GM19455 (cell line): ENCODE measurements around the gene PBXIP1.
"Not testable (repeated sequence)": the region's sequence is repeated elsewhere in the genome, so short reads cannot be mapped to it uniquely, and the experiment has no call there.

Experiments
- ATAC-seq: cut with Tn5 transposase; IDR thresholded peaks from one replicate; pipeline ENCODE4 v1.9.1; 2021; ENCODE audit not compliant: unreplicated experiment

PBXIP1 gene

DNA sequence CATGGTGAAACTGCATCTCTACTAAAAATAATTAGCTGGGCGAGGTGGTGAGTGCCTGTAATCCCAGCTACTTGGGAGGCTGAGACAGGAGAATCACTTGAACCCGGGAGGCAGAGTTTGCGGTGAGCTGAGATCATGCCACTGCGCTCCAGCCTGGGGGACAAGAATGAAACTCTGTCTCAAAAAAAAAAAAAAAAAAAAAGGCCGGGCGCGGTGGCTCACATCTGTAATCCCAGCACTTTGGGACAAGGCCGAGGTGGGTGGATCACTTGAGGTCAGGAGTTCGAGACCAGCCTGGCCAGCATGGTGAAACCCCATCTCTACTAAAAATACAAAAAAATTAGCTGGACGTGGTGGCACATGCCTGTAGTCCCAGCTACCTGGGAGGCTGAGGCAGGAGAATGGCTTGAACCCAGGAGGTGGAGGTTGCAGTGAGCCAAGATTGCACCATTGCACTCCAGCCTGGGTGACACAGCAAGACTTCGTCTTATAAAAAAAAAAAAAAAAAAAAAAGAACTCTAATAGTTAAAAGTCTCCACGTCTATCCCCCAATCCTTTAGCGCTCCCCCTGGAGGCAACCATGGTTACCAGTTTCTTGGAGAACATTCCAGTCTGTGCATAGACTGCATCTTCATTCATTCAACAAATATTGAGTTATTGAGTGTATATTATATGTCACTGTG is 39.5 kb upstream of the PBXIP1 start:
- ATAC-seq: not testable (repeated sequence)

- no peak for ATAC-seq
These were observed 38.7 kb upstream of the PBXIP1 start for GRCh38 chr1:154994591-154994990.

GRCh38 chr1:154994269-154994587 is 38.3 kb upstream of the PBXIP1 start:
- ATAC-seq: no peak

- no peak for ATAC-seq
These were observed 37.8 kb upstream of the PBXIP1 start, which contains the start of gene LENEP for GRCh38 chr1:154993572-154994268. Gene LENEP (plus strand): TSS chr1:154993586. CDS start chr1:154993608, 22 bp downstream.

GRCh38 chr1:154992721-154993571 is 37.0 kb upstream of the PBXIP1 start:
- no peak for ATAC-seq

GRCh38 chr1:154990276-154990675 is 34.4 kb upstream of the PBXIP1 start:
- no peak for ATAC-seq

DNA sequence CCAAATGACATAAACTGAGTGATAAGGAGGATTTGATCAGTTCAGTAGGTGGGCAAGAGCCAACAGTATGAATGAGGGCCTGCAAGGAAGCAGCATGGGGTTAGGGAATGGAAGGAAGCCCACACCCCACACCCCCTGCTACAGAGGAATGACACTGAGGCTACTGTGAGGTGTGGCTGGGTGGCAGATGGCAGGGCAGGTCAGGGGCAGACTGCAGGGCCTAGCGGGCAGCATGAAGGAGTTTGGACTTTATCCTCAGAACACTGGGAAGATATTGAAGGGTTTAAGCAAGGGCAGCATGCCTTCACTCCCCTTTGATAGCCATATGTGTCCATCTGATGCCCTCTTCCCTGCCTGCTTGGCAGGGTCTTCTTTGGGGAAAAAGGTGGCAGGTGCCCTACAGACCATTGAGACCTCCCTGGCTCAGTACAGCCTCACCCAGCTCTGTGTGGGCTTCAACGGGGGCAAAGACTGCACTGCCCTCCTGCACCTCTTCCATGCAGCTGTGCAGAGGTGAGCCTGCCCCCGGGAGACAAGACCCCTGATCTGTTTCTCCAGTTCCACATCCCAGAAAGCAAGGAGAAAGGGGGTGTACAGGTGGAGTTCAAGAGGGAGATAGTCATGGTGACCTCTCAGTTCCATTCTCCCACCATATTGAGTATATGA is 33.4 kb upstream of the PBXIP1 start:
- no peak for ATAC-seq

DNA sequence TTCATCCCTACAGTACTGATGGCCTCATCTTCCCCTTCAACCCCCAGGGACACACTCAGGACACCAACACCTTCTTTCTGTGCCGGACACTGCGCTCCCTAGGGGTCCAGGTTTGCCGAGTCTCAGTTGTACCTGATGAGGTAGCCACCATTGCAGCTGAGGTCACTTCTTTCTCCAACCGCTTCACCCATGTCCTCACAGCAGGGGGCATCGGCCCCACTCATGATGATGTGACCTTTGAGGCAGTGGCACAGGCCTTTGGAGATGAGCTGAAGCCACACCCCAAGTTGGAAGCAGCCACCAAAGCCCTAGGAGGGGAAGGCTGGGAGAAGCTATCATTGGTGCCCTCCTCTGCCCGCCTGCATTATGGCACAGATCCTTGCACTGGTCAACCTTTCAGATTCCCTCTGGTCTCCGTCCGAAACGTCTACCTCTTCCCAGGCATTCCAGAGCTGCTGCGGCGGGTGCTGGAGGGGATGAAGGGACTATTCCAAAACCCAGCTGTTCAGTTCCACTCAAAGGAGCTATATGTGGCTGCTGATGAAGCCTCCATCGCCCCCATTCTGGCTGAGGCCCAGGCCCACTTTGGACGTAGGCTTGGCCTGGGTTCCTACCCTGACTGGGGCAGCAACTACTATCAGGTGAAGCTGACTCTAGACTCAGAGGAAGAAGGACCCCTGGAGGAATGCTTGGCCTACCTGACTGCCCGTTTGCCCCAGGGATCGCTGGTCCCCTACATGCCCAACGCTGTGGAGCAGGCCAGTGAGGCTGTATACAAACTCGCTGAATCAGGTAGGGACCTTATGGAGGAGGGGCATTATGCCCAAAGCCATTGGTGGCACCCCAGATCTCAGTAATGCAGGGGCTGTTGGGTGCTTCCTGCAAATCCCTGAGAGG is 32.4 kb upstream of the PBXIP1 start:
- ATAC-seq: no peak

GRCh38 chr1:154987326-154987725 is 31.4 kb upstream of the PBXIP1 start:
- no peak for ATAC-seq

DNA sequence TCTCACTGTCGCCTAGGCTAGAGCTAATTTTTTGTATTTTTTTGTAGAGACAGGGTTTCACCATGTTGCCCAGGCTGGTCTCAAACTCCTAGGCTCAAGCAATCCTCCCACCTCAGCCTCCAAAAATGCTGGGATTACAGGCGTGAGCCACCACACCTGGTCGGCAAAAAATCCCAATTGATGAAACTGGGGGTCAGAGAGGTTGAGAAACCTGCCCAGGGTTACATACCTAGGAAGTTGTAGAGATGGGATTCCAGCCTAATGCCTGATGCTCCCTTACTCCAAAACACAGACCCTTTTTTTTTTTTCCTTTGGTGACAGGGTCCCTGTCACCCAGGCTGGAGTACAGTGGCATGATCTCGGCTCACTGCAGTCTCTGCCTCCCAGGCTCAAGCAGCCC is 30.8 kb upstream of the PBXIP1 start:
- not testable (repeated sequence) for ATAC-seq

DNA sequence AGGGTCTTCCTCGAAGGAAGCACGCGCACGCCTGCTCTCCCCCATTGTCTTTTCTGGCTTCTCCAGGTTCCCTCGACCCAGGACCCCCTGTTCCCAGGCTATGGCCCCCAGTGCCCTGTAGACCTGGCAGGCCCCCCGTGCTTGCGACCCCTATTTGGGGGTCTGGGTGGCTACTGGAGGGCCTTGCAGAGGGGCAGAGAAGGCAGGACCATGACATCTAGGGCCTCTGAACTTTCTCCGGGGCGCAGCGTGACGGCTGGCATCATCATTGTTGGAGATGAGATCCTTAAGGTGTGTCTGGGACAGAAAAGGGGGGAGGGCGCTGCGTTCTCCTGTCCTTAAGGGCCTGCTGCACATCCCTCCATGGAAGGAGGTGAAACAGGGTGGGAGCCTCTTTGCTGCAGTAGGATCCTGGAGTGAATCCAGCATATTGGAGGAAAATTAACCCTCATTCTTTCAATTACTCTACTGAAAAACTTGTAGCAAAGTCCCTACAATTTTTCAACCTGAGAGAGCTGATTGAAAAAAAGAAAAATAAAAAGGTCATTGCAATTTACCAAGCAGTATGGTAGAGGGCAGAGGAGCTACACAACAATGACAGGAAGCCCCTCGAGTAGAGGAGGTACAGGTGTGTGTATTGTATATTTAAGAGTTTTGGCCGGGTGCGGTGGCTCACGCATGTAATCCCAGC is 28.0 kb upstream of the PBXIP1 start:
- ATAC-seq: no peak

DNA sequence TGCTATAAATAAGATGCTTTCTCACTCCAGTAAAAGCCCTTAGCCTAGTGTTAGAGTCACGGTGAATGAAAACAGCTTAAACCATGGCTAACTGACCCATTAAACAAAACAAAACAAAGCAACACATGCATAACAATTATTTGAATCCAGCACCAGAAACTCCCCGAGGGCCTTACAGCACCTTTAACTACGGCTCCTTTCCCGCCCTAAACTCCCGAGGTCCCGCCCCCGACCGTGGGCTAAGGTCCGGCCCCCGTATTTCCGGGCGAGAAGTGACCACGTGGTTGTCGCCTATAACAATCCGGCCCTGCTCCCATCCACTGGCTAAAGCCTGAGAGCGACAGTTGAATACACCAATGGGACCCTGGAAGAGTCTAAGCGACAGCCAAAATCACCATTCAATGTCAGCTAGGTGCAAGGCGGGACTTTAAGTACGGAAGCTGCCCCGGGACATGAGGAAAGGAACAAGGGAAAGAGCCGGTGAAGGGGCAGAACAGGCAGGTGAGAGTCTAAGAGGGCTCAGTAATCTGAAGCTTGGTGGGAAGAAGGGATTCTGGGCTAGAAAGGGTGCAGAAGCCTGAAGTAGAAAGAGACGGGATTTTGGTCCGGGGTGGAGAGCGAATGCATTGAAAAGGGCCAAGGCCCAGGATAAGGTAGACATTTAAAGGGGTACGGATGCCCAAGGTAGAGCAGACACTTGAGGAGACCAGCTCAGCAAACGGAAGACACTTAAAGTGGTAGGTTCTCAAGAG is 27.2 kb upstream of the PBXIP1 start, which contains the start of gene FLAD1:
Gene FLAD1, plus strand, starts transcription at position 448 of the 752 bp plus-strand sequence. CDS start 351 bp downstream, outside the sequence.
- peak; percentile 97 for ATAC-seq

DNA sequence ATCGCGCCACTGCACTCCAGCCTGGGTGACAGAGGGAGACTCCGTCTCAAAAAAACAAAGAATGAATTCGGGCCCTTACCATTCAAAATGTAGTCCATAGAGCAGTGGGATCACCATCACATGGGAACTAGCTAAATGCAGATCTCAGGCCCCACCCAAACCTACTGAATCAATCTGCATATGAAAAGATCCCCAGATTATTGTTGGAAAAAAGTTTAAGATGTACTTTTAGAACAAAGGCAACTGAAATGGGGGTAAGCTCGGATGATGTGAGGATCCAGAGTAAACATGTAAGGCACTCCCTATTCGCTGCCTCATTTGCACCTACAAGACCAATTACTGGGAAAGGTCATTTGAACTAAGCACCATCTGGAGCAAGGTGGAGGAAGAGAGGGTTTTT is 26.4 kb upstream of the PBXIP1 start:
- ATAC-seq: no peak

DNA sequence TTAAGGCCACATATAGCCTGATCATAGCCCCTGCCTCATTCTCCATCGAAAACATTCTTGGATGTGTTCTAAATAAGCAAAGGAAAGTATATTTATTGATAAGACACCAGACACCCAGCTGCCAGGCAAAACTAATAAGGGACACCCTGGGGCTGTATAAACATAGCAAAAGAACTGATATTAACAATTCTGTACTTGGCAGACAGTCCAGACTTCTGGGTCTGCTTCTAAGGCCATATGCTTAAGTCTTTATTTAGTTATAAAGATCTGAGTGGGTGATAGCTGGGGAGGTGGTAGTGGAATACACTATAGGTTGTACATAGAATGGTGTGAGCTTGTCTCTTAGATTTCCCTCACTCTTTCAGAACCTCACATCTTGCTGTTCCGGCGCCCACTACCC is 22.5 kb upstream of the PBXIP1 start:
- ATAC-seq: no peak

DNA sequence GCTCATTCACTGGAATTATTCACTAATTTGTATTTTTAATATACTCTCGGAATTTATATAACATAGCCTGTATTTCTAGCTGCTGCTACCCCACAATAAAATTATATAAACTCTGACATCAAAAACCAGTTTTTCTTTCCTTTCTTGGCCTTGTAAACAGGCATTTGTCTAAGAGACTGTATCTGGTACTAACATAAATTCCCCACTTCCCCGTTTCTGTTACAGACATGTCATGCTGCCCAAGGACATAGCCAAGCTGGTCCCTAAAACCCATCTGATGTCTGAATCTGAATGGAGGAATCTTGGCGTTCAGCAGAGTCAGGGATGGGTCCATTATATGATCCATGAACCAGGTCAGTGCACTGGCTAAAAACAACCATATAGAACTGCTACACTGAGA is 21.9 kb upstream of the PBXIP1 start:
- not testable (repeated sequence) for ATAC-seq

GRCh38 chr1:154975409-154976059 is 19.6 kb upstream of the PBXIP1 start:
- no peak for ATAC-seq

GRCh38 chr1:154974808-154975408 is 19.0 kb upstream of the PBXIP1 start:
- ATAC-seq: peak; percentile 51
